ENCODE measurements around the gene R3HDM2. TPM values are rescaled to one million over a fixed set of nuclear protein-coding genes. Genes with fewer than 3 reads are reported as not detected.
"Not testable (repeated sequence)": the region's sequence is repeated elsewhere in the genome, so short reads cannot be mapped to it uniquely, and the experiment has no call there.

Gene R3HDM2
- total RNA-seq, 1 donor from 2014 or later: 21.7 TPM

DNA sequence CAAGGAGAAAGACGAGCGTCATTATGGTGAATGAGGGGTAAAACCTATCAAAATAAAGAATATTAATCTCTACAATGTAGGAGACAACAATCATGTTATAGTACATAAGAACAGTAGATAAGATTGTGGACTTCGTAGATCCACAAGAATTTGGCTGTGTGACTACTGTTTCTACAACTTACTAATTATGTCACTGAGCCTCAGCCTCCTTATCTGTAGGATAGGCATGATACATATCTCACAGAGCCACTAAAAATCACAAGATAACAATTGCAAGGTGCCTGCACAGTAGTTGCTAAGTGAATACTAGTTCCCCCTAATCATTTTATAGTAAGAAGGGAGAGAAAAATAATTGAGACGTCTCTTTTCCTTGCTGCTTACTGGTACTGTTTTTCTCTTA, 101.6 kb downstream of the R3HDM2 start:
- no peak for DNase-seq

DNA sequence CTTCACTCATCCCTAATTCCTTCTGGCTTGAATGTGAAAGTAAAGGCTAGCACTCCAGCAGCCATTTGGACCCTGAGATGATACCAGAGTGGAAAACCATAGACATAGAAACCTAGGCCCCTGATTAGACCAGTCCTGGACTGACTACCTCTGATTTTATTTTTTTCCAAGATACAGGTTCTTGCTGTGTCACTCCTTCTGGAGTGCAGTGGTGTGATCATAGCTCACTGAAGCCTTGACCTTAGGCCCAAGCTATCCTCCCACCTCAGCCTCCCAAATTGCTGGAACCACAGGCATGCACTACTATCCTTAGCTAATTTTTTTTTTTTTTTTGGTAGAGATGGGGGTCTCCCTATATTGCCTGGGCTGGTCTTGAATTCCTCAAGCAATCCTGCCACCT, 105.4 kb downstream of the R3HDM2 start:
- DNase-seq: no peak

DNA sequence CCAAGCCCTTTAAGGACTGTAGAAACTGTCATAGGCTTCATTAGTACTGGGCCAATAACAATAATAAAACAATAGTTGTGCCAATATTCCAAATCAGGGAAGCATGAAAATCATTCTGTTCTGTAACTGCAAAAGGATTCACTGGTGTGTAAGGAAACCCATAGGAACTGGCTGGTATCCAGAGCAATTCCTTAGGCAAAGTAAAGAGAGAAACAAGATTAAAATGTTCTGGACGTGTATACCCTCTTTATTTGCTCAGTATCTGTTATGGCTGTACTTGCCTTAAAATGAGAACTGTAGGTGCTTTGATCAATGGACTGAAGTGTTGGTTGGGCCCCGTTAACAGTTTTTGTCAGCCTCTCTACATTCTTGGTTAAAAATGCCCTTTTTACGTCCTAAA, 107.4 kb downstream of the R3HDM2 start:
- DNase-seq: no peak

DNA sequence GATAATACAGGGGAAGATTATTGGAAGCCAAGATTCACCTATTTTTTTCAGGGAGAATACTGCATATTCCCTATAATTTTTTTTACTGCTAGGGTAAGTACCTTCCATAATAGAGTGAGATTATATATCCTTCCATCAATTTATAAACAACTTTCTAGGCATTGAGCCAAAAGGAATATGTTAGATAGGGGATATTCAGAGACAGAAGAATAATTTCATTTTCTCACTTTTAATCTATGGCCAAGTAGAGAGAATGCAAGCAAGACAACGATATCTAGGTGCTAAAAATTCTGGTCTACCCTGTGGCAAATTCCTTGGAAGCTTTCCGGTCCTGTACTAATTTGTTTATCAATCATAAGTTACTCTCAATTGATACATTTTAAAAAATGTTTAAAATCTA, 110.2 kb downstream of the R3HDM2 start:
- no peak for DNase-seq

DNA sequence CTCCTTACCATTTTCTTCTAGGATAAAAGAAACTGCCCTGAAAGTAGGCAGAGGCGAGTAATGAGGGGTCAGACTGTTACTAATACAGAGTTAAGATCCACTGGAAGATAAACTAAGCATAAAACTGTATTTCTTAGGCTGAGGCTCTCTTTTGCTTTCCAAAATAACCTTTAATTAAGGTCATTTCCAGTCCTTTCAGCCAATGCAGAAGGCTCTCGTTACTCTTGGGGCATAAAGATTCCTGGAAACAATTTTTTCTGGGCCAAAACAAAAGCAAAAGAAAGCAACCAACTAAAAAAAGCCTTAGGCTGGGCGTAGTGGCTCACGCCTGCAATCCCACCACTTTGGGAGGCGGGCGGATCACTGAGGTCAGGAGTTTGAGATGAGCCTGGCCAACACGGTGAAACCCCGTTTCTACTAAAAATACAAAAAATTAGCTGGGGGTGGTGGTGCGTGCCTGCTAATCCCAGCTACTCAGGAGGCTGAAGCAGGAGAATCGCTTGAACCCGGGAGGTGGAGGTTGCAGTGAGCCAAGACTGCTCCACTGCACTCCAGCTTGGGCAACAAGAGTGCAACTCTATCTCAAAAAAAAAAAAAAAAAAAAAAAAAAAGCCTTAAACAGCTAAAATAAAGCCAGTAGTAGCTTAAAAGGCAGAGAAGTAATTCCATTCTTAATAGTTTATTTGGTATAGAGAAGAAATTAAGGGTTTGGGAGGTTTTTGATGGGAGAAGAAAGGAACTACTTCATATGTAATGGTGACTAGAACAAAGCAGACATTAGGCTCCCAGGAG, 111.0 kb downstream of the R3HDM2 start:
- no peak for DNase-seq

DNA sequence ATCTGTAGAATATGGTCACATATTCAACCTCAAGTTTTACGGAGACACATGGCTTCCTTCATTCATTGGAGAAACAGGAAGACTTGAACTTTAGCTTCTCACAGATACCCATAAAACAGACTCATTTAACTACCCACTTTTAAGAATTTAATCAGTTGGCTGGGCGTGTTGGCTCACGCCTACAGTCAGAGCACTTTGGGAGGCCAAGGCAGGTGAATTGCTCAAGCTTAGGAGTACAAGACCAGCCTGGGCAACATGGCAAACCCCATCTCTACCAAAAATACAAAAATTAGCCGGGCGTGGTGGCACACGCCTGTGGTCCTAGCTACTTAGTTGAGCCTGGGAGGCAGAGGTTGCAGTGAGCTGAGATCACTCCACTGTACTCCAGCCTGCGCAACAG, 115.2 kb downstream of the R3HDM2 start:
- no peak for DNase-seq

DNA sequence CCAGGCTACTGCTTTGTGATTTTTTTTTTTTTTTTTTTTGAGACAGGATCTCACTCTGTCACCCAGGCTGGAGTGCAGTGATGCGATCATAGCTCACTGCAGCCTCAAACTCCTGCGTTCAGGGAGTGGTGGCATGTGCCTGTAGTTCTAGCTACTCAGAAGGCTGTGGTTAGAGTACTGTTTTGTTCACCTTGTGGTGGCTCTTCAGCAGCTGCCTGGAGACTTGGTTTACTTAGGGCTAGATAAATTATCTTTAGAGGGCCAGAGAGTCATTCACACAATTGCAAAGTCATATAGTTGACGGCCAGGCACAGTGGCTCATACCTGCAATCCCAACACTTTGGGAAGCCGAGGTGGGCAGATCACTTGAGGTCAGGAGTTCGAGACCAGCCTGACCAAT, 118.6 kb downstream of the R3HDM2 start:
- not testable (repeated sequence) for DNase-seq

DNA sequence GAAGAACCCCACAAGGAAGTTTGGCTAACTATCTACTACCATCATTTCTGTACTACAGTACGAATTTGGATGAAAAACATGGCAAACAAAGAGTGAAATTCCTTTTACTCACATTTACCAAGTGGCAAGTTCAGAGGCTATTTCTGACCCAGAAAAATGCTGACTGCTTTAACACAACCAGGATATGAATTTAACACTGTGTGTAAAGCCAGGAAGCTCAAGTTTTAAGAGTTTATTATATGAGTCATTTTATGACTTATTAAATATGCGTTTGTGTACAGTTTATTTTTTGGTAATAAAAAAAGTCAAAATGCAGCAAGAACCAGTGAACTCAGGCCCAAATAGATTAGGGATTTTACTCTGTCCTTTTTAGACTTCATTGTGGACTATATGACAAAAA, 121.4 kb downstream of the R3HDM2 start:
- DNase-seq: no peak

DNA sequence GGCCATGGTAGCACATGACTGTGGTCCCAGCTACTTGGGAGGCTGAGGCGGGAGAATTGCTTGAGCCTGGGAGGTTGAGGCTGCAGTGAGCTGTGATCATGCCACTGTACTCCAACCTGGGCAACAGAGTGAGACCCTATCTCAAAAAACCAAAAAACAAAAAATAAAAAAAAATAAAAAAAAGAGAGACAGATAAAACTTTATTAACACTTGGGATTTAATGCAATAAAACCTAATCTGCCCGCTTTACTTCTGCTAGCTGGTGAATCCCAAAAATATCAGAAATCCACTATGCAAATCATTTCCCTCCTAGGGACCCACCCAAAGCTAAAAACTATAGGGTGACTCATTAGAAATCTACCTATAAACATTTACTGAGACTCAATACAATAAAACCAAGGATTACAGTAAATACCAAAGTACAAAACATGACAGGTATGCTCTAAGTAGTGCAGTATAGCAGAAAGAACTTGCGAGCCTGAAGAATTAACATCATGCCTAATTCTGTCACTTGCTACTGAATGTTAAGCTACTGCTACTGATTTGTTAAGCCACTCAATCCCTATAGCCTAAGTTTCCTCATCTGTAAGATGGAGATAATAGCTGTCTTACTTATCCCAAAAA, 129.8 kb downstream of the R3HDM2 start:
- no peak for DNase-seq

DNA sequence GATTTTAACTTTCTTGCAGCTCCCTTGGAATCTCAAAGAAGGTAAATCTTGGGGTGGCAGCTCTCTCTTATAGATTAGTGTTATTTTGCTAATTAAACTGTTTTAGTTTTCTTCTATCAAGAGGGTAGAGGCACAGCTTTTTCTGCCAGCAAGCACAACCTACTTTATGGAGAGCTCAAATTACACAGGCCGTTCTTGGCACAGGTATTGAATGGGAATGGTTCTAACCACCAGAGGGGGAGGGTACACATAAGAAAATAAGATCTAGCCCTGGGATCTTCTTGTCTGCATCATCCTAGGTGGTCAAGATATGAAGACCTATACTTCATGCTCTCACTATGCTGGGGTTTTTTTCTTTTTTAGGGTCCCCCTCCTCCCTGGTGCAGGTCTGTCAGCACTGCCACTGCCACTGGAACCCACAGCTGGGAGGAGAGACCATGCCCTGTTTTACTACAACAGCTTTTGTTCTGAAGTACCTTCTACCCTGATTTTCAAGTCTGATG, 131.3 kb downstream of the R3HDM2 start:
- no peak for DNase-seq

DNA sequence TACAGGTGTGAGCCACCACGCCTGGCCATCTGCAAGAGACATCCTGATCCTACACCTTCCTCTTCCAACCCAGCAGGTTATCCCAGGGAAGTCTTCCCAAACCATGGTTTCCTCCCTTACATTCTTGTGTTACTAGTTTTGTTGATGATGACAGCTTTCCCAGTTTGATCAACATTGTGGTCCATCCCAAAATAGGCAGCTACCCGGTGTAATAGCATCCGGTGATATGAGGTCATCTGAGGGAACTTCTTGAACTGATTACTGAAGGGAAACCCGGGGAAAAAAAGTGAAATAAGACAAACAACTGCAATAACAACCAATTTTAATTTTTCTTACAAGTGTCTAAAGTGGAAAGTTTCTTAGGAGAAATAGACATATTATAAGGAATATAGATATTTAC, 134.6 kb downstream of the R3HDM2 start:
- no peak for DNase-seq

DNA sequence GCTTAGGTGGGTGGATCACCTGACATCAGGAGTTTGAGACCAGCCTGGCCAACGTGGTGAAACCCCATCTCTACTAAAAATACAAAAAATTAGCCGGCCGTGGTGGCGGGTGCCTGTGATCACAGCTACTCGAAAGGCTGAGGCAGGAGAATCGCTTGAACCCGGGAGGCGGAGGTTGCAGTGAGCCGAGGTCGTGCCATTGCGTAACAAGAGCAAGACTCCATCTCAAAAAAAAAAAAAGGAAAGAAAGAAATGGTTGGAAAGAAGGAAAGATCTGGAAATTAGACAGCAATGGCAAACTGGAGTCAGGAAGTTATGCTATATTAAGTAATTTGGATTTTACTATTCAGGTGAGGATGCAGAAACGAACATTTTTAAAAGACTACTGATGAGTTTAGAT, 148.8 kb downstream of the R3HDM2 start:
- DNase-seq: not testable (repeated sequence)

DNA sequence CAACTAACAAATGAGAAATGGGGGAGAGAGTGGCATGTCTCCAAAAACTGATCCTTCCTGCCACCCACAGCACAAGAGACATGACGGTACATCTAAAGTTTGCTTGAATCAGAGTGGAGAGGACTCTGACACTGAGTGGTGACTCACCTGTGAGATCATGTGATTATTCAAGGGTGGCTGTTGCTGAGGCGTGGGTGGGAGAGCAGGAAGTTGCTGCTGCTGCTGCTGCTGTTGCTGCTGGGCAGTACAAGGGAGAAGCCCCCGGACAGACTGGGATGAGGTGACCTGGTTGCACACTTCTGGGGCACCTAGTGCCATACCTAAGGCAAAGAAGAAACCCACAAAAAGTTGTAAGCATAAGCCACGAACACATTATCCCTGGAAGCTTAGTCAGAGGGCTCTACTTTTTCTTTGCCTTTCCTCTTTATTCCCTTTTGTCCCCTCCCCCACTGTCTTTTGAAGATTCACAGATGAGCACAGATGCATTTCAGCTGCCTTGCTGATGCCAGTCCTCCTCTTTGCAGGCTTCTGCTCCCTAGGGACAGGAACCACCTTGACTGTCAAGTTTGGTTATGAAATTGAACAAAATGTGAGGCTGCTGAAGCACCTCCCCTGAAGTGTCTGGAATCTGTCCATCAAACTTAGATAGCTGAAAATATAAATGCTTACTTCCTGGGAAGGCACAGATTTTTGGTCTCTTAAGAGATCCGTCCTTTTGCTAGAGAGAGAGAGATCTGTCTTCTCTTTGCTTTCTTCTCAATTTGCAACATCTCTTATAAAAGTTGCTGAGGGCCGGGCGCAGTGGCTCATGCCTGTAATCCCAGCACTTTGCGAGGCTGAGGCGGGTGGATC, 150.4 kb downstream of the R3HDM2 start:
- peak; percentile 57 for DNase-seq

DNA sequence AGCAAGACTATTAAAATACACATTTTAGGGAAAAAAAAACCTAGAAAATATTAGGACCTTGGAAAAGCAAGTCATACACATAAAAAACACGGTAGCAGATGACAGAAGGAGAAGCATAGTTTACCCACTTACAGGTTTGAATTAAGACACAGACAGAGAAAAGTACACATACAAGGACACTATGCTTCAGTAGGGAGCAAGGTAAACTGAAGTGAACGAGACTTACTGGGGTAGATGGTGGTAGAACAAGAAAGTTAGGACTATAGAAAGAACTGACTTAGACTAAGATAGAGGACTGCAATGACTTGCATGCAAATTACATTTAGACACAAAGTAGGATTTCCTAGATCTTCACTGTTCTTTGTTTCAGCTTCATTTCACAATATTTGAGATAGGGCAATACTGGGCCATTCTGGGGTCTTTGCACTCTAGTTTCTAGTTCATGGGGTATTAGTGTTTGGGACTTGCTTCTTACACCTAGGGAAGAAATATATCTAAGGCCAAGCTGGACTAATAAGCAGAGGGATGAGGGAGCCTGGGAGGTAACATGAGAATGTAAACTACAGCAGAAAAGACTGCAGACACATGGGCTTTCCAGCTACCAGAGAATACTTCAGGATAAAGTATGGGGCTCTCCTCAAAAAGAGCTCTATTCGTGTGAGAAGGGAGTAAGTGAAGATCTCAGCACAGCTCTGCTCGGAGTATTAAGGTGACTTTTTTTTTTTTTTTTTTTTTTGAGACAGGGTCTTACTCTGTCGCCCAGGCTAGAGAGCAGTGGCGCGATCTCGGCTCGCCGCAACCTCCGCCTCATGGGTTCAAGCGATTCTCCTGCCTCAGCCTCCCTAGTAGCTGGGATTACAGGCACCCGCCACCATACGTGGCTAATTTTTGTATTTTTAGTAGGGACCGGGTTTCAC, 152.1 kb downstream of the R3HDM2 start:
- DNase-seq: no peak

DNA sequence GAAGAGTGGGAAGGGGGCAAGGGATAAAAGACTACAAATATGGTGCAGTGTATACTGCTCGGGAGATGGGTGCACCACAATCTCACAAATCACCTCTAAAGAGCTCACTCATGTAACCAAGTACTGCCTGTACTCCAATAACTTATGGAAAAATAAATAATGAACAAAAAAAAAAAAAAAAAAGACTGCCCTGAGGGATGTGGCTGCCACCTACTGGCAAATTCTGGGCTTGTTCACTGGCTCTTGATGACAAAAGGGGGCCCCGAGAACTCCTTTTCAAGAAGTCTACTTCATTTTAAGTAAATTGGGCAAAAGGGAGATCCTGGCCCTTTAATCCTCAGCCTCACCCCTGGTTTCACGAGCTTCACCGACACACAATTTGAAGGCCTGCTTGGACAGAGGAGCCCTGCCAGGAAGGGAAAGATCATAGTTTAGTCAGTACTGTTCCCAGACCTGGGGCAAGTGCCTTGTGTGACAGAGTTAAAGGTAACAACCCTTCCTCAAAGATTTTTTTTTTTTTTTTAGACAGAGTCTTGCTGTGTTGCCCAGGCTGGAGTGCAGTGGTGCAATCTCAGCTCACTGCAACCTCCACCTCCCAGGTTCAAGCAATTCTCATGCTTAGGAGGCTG, 153.8 kb downstream of the R3HDM2 start:
- no peak for DNase-seq

DNA sequence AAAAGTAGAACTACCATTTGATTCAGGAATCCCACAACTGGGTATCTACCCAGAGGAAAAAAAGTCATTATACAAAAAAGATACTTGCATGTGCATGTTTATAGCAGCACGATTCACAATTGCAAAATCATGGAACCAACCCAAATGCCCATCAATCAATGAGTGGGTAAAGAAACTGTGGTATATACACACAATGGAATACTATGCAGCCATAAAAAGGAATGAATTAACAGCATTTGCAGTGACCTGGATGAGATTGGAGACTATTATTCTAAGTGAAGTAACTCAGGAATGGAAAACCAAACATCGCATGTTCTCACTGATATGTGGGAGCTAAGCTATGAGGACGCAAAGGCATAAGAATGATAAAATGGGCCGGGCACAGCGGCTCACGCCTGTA, 154.6 kb downstream of the R3HDM2 start:
- not testable (repeated sequence) for DNase-seq

DNA sequence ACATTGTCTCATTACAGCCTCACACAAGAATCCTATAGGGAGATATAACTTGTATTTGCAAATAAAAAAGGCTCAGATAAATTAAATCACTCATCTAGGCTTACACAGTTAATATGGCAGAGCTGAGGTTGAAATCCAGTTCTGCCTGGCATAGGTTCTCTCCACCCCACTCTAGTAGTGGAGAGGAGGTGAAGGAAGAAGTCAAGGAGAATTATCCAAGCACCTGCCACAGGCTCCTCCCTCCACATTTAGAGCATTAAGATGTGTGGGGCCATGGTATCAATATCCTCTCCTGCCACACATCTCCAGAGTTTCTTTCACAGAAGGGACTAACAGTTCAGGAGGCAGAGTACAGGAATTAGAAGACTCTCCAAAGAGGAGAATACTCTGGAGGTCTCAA, 157.3 kb downstream of the R3HDM2 start:
- no peak for DNase-seq

DNA sequence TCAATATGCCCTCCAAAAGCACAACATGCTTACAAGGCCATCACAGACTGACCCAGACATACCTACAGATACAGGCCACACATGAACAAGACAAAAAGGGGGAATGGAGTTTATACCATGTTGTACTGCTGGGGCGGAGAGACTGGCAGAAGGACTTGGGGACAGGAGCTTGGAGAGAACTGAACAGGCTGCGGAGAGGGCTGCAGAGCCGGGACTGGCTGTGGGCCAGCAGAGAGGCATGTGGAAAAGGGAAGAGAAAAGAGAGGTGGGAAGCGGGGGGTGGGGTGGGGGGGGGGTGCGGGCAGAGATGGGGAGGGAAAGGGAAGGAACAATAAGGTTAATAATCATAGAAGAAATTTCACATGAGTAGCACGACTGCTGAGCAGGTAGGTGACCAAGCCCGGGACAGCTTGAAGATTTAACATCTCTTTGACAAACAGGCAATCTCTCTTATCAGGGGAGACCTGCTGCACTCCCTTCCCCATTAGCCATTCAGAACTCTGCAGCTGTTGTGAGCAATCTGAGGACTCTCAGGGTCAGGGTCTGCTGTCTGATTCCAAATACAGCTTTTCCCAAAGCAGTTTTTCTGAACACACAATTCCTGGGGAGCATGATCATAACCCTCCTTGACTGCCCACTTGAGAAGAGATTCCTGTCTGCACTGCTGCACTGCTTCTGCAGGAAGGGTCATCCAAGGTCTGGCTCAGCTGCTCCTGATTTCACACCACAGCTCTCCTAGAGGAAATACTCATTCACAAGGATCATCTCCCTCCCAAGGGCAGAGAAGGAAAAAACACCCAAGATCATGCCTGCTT, 158.3 kb downstream of the R3HDM2 start:
- DNase-seq: no peak

DNA sequence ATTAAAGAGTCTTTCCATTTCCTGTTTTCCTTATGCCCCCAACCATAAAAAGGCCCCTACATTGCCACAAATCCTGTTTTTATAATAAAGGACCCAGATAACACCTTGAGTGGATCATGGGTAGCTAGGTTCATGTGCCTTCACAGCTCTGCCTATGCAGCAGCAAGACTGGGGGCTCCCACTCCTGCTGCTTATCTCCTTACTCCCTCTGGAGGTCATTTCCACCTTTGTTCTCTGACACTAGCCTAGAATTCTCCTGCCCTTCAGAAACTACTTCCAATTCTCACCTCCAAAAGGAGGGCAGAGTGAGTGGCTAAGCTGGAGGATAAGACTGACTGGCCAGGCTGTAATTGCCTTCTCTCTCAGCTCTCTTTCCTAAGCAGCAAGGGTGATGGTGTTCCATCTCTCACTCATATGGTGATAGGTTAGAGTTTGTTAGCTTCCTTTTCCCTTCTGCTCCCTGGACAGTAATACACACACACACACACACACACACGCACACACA, 159.8 kb downstream of the R3HDM2 start:
- no peak for DNase-seq

DNA sequence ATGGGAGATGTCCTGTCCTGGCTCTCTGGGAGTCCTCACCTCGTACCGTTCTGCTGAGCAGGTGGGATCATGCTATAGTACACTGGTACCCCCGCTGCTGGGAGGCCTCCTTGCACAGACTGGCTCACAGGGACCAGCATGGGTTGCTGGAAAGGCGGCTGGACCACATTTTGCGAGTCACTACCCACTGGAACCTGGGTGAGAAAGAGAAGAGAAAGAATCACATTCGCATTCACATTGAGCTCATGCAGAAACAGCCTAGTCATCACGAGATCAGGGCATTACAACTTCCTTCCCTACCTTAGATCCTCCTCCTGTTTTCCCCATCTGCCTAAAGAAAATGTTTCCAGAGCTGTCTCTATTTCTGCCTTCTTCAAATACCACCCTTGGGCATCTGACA, 162.6 kb downstream of the R3HDM2 start:
- no peak for DNase-seq
